ENCODE results near the gene EED. TPM values are rescaled to one million over a fixed set of nuclear protein-coding genes. Genes with fewer than 3 reads are reported as not detected.

Gene EED
- 10 to 100 TPM; 60.4 to 61.0 TPM for total RNA-seq

GRCh38 chr11:86244522-86245368 is at the start of gene EED:
Gene EED (plus strand): TSS chr11:86244753. CDS start chr11:86245230, 477 bp downstream.
- Mint-ChIP-seq H3K27me3 (ENCODE audit: low read depth) (no peaks in the 10 kb centered on the region), H3K4me3 (no peak within 1 kb of the TSS), H3K4me1 (ENCODE audit: low read depth) (peaks cover 35% of the 10 kb centered on the region), H3K9me3 (no peaks in the 10 kb centered on the region), H3K27ac (no peak within 1 kb of the TSS), H3K36me3 (ENCODE audit: low read depth) (peaks cover 13% of the 10 kb centered on the region)
- CTCF ChIA-PET, result interaction anchor here (0.6 to 2.8 kb wide), 3 partner anchors 15 to 176 kb away, joined by 4 to 9 read pairs (median 9); partner anchors contain the start of gene PICALM
- peak; percentile 94 for DNase-seq
- intact Hi-C loops (cut with micrococcal nuclease), result loop anchor here (1.0 to 5.0 kb wide), 11 partner anchors 16 to 616 kb away; partner anchors contain the start of genes CREBZF, HIKESHI, PICALM and TMEM126B

GRCh38 chr11:86194998-86195397 is 49.6 kb upstream of the EED start:
- intact Hi-C loops (cut with micrococcal nuclease), result no loop called here
- peaks cover 19% of the 10 kb centered on the region for H3K4me1 Mint-ChIP-seq (ENCODE audit: low read depth)
- no peaks in the 10 kb centered on the region for H3K9me3 Mint-ChIP-seq
- no peak overlapping the region for H3K27ac Mint-ChIP-seq
- DNase-seq, result no peak
- H3K27me3 Mint-ChIP-seq (ENCODE audit: low read depth), result no peaks in the 10 kb centered on the region
- H3K4me3 Mint-ChIP-seq, result no peak overlapping the region
- CTCF ChIA-PET, result interaction anchor here (0.5 to 3.4 kb wide), 9 partner anchors 9 to 479 kb away, joined by 3 to 50 read pairs (median 9); partner anchors contain the start of gene PICALM
- no peaks in the 10 kb centered on the region for H3K36me3 Mint-ChIP-seq (ENCODE audit: low read depth)

GRCh38 chr11:86196085-86196696 is 48.4 kb upstream of the EED start:
- intact Hi-C loops (cut with micrococcal nuclease), result no loop called here
- Mint-ChIP-seq H3K9me3 (no peaks in the 10 kb centered on the region), H3K4me1 (ENCODE audit: low read depth) (peaks cover 19% of the 10 kb centered on the region), H3K27me3 (ENCODE audit: low read depth) (no peaks in the 10 kb centered on the region), H3K4me3 (no peak overlapping the region), H3K27ac (no peak overlapping the region), H3K36me3 (ENCODE audit: low read depth) (no peaks in the 10 kb centered on the region)
- CTCF ChIA-PET, result interaction anchor here (1.1 to 2.0 kb wide), 6 partner anchors 10 to 154 kb away, joined by 3 to 8 read pairs (median 4); no protein-coding TSS in a partner anchor
- no peak for DNase-seq

- intact Hi-C loops (cut with micrococcal nuclease), result no loop called here
- Mint-ChIP-seq H3K4me1 (ENCODE audit: low read depth) (peaks cover 16% of the 10 kb centered on the region), H3K9me3 (no peaks in the 10 kb centered on the region), H3K4me3 (no peak overlapping the region), H3K36me3 (ENCODE audit: low read depth) (no peaks in the 10 kb centered on the region), H3K27me3 (ENCODE audit: low read depth) (no peaks in the 10 kb centered on the region), H3K27ac (no peak overlapping the region)
- no peak for DNase-seq
- CTCF ChIA-PET, result interaction anchor here (1.2 to 2.0 kb wide), 4 partner anchors 9 to 155 kb away, joined by 3 to 8 read pairs (median 5); no protein-coding TSS in a partner anchor
Observed at GRCh38 chr11:86196913-86197312, 47.6 kb upstream of the EED start.

GRCh38 chr11:86197448-86197847 is 47.1 kb upstream of the EED start:
- intact Hi-C loops (cut with micrococcal nuclease), result no loop called here
- no peaks in the 10 kb centered on the region for H3K27me3 Mint-ChIP-seq (ENCODE audit: low read depth)
- CTCF ChIA-PET, result interaction anchor here (0.5 to 2.0 kb wide), 2 partner anchors 130 to 149 kb away, joined by 3 to 8 read pairs; no protein-coding TSS in a partner anchor

GRCh38 chr11:86198139-86198538 is 46.4 kb upstream of the EED start:
- Mint-ChIP-seq H3K27ac (no peak overlapping the region), H3K27me3 (ENCODE audit: low read depth) (no peaks in the 10 kb centered on the region), H3K4me1 (ENCODE audit: low read depth) (peaks cover 8% of the 10 kb centered on the region), H3K9me3 (no peaks in the 10 kb centered on the region), H3K36me3 (ENCODE audit: low read depth) (no peaks in the 10 kb centered on the region), H3K4me3 (no peak overlapping the region)
- no peak for DNase-seq
- CTCF ChIA-PET, result interaction anchor here (0.5 to 0.6 kb wide), 2 partner anchors 143 to 150 kb away, joined by 3 to 5 read pairs; no protein-coding TSS in a partner anchor
- intact Hi-C loops (cut with micrococcal nuclease), result no loop called here

More at GRCh38 chr11:86197448-86197847, 47.1 kb upstream of the EED start:
- Mint-ChIP-seq H3K9me3 (no peaks in the 10 kb centered on the region), H3K4me1 (ENCODE audit: low read depth) (peaks cover 15% of the 10 kb centered on the region), H3K4me3 (no peak overlapping the region), H3K36me3 (ENCODE audit: low read depth) (no peaks in the 10 kb centered on the region), H3K27ac (no peak overlapping the region)
- DNase-seq, result no peak

- H3K4me1 Mint-ChIP-seq (ENCODE audit: low read depth), result no peaks in the 10 kb centered on the region
- no peak overlapping the region for H3K4me3 Mint-ChIP-seq
- no peaks in the 10 kb centered on the region for H3K27me3 Mint-ChIP-seq (ENCODE audit: low read depth)
- intact Hi-C loops (cut with micrococcal nuclease), result no loop called here
- no peak overlapping the region for H3K27ac Mint-ChIP-seq
- no peaks in the 10 kb centered on the region for H3K9me3 Mint-ChIP-seq
- DNase-seq, result no peak
- H3K36me3 Mint-ChIP-seq (ENCODE audit: low read depth), result no peaks in the 10 kb centered on the region
- CTCF ChIA-PET, result no interaction called here
Observed at GRCh38 chr11:86199354-86199753, 45.2 kb upstream of the EED start.

GRCh38 chr11:86201371-86201884 is 43.1 kb upstream of the EED start:
- Mint-ChIP-seq H3K4me3 (no peak overlapping the region), H3K27ac (no peak overlapping the region), H3K27me3 (ENCODE audit: low read depth) (no peaks in the 10 kb centered on the region), H3K9me3 (no peaks in the 10 kb centered on the region), H3K36me3 (ENCODE audit: low read depth) (no peaks in the 10 kb centered on the region), H3K4me1 (ENCODE audit: low read depth) (no peaks in the 10 kb centered on the region)
- intact Hi-C loops (cut with micrococcal nuclease), result loop anchor here (5.0 to 10.0 kb wide), 2 partner anchors 303 to 604 kb away; no protein-coding TSS in a partner anchor
- DNase-seq, result no peak
- CTCF ChIA-PET, result interaction anchor here (0.6 to 2.8 kb wide), 9 partner anchors 8 to 159 kb away, joined by 3 to 14 read pairs (median 3); no protein-coding TSS in a partner anchor

GRCh38 chr11:86202013-86202336 is 42.6 kb upstream of the EED start:
- CTCF ChIA-PET, result interaction anchor here (0.7 to 2.8 kb wide), 8 partner anchors 8 to 159 kb away, joined by 3 to 14 read pairs (median 4); no protein-coding TSS in a partner anchor
- peak; percentile 42 for DNase-seq

GRCh38 chr11:86204356-86204755 is 40.2 kb upstream of the EED start:
- no peak for DNase-seq
- Mint-ChIP-seq H3K9me3 (no peaks in the 10 kb centered on the region), H3K4me3 (no peak overlapping the region), H3K27me3 (ENCODE audit: low read depth) (no peaks in the 10 kb centered on the region), H3K27ac (no peak overlapping the region), H3K4me1 (ENCODE audit: low read depth) (peaks cover under 1% of the 10 kb centered on the region), H3K36me3 (ENCODE audit: low read depth) (no peaks in the 10 kb centered on the region)
- intact Hi-C loops (cut with micrococcal nuclease), result loop anchor here (5.0 to 10.0 kb wide), 2 partner anchors 300 to 607 kb away; no protein-coding TSS in a partner anchor
- CTCF ChIA-PET, result interaction anchor here (0.6 to 2.2 kb wide), 7 partner anchors 11 to 349 kb away, joined by 3 to 16 read pairs (median 4); partner anchors contain the start of gene CCDC83

More at GRCh38 chr11:86202013-86202336, 42.6 kb upstream of the EED start:
- no peak overlapping the region for H3K27ac Mint-ChIP-seq
- H3K9me3 Mint-ChIP-seq, result no peaks in the 10 kb centered on the region
- H3K4me3 Mint-ChIP-seq, result no peak overlapping the region
- intact Hi-C loops (cut with micrococcal nuclease), result loop anchor here (1.0 to 10.0 kb wide), 15 partner anchors 12 to 605 kb away; partner anchors contain the start of genes CREBZF, EED and PICALM
- H3K4me1 Mint-ChIP-seq (ENCODE audit: low read depth), result no peaks in the 10 kb centered on the region
- no peaks in the 10 kb centered on the region for H3K36me3 Mint-ChIP-seq (ENCODE audit: low read depth)
- no peaks in the 10 kb centered on the region for H3K27me3 Mint-ChIP-seq (ENCODE audit: low read depth)

GRCh38 chr11:86205421-86206336 is 38.9 kb upstream of the EED start:
- Mint-ChIP-seq H3K27ac (no peak overlapping the region), H3K4me1 (ENCODE audit: low read depth) (peaks cover 12% of the 10 kb centered on the region), H3K27me3 (ENCODE audit: low read depth) (no peaks in the 10 kb centered on the region), H3K4me3 (no peak overlapping the region), H3K9me3 (no peaks in the 10 kb centered on the region), H3K36me3 (ENCODE audit: low read depth) (no peaks in the 10 kb centered on the region)
- intact Hi-C loops (cut with micrococcal nuclease), result loop anchor here (10.0 kb wide), 1 partner anchor 299 kb away; no protein-coding TSS in a partner anchor
- CTCF ChIA-PET, result interaction anchor here (1.1 to 2.2 kb wide), 5 partner anchors 9 to 350 kb away, joined by 4 to 16 read pairs (median 6); partner anchors contain the start of gene CCDC83
- no peak for DNase-seq
